Skin of body (tissue), 2 donors: ENCODE results near the gene SAMD4A. TPM values are rescaled to one million over a fixed set of nuclear protein-coding genes. Genes with fewer than 3 reads are reported as not detected.

Experiments
- DNase-seq: peaks from one replicate; lab custom pipeline; 2025; lab: John Stamatoyannopoulos, UW
- total RNA-seq: library from RNA; depleted of rRNA; stranded (reverse); fragments of >200 nt; gene quantifications from one replicate; pipeline ENCODE4 v1.2.3, GENCODE V29; 2014

The SAMD4A gene
- total RNA-seq, 1 donor from 2014 or later: 41.9 TPM

DNA sequence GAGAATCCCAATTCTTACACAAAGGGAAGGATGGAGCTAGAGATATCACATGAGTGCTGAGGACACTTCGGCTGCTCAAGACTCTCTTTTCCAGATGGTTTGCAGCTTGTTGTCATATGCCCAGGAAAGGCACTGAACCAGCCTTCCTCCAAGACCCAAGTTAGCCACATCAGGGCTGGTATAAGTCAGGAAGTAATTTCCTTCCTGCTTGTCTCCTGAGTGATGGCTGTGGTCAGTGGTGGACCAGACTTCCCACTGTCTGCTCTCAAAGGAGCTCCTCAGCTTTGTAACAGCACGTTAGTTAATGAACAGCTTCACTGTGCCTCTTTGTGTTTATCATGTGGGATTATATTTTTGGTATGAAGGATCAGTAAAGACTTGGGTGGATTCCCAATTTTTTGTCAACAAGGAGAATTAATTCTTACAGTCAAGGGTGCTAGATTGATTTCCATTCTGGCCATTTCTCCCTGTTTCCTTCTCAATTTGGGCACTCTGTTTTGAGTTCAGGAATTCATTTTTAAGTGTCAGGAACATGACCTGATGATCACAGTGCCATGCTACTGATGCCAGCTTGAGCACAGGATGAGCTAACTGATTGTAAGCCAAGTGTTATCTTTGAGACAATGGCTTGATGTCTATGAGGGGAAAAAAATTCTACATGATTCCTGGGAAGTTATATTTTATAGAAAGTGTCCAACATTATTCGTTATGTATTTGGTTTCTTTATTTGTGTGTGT, 189.9 kb downstream of the SAMD4A start:
- no peak for DNase-seq

DNA sequence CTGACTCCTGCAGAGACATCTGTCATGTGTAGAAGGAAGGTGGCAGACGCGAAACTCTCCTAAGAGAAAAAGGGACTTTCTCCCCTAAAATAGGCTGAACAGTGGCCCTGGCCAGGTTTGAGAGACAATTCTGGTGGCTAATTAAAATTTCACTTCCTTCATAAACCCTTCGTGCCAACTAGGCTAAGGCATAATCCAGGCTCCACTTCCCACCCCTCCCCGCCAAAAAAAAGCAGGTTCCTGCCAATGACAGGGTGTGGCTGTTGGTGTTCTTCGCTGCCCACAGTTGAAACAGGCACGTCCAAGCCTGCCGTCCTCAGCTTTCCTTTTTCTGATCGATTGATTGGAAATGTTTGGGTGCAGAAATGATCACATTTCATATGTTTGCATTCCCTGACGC, 191.1 kb downstream of the SAMD4A start:
- DNase-seq: no peak

DNA sequence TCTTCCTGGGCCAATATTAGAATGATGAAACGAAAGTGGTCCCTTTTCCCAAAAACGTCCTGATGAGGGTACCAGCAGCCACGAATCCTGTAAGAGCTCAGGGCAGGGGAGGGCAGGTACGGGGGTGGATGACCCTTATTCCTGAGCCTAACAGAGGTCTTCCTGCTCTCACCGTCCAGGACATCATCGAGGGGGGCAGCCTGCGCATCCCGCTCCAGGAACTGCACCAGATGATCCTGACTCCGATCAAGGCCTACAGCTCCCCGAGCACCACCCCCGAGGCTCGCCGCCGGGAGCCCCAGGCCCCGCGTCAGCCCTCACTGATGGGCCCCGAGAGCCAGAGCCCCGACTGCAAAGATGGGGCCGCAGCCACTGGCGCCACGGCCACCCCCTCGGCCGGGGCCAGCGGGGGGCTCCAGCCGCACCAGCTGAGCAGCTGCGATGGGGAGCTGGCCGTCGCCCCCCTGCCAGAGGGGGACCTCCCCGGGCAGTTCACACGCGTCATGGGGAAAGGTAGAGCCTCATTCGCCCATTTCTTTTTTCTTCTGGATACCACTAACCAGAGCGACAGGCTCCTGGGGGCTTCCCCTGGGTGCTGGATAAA, 193.2 kb downstream of the SAMD4A start:
- no peak for DNase-seq

DNA sequence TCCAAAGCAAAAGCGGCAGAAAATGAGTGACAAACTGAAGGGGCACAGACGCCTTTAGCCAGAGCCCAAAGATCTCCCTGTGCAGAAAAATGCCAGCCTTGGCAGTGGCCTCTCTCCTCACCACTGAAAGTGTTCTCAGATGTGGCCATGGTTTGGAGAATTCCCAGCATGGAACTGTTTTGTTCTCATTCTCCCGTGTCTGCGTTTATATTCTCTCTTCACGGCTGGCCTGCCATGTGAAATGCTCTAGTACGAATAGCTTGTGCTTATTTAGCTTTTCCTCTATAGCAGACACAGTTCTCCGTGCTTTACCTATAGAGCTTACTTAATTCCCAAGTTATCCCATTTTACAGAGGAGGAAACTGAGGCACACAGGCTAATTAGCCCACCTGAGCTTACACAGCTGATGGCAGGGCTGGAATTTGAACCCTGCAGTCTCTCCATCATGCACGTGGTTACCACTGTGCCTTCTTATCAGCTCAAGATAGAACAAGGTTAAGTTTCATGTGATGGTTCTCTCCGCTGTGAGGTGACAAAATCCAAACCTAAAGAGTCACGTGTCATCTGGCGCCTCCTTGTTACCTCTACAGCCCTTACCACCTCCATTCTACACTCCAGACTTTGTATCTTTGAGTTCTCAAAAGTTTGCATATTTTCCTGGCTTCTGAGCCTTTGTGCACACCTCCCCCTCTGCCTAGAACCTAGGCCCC, 194.1 kb downstream of the SAMD4A start:
- no peak for DNase-seq

DNA sequence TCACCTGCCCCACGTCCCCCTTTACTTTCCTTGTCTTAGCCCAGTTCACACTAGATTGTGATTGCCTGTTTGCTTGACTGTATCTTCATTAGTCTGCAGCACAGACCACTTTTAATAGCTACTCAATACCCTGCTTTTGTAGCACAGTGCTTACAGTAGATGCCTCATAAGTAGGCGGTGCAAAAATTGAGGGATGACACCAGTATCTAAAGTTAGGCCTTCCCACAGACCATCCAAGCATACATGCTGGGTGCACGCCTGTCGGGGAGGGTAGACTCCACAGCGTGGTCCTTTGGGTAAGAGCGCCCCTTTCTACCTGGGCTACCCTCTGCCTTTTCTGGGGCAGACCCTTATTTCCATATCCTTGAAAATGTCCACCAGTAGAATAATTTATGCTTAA, 194.9 kb downstream of the SAMD4A start:
- DNase-seq: no peak

DNA sequence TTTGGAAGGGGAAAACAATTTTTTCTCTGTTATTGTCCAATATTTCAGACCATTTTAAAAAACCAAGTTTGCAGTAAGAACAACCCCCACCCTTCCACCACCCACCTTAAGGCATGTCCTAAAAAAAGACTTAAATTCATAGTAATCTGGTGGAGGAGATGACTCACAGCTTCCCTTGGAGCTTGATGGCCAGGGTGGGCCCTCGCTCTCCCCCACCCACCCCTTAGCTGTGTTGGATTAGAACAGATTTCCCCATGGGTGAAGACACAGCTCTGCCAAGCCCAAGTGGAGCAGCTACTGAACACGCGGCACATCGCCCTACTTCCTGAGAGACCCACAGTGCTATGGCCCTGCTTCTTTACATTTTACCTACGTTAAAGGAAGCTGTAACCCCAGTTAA, 195.4 kb downstream of the SAMD4A start:
- no peak for DNase-seq

DNA sequence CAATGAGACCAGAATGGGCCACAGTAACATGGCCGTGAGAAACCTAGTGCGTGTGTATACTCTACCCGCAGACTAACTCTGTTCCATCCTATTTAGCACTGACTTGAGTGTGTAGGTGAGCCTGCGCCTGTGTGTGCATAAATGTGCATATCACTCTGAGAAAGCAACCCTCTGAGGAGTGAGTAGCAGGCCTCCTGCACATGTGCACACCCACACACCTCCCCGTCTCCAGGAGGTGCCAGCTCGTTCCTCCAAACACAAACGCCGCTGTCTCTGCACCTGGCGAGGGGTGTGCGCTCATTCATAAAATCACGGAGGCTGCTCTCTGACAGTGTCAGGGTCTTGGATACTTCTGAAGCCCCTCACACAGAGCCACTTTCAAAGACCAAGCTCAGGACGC, 196.8 kb downstream of the SAMD4A start:
- no peak for DNase-seq

DNA sequence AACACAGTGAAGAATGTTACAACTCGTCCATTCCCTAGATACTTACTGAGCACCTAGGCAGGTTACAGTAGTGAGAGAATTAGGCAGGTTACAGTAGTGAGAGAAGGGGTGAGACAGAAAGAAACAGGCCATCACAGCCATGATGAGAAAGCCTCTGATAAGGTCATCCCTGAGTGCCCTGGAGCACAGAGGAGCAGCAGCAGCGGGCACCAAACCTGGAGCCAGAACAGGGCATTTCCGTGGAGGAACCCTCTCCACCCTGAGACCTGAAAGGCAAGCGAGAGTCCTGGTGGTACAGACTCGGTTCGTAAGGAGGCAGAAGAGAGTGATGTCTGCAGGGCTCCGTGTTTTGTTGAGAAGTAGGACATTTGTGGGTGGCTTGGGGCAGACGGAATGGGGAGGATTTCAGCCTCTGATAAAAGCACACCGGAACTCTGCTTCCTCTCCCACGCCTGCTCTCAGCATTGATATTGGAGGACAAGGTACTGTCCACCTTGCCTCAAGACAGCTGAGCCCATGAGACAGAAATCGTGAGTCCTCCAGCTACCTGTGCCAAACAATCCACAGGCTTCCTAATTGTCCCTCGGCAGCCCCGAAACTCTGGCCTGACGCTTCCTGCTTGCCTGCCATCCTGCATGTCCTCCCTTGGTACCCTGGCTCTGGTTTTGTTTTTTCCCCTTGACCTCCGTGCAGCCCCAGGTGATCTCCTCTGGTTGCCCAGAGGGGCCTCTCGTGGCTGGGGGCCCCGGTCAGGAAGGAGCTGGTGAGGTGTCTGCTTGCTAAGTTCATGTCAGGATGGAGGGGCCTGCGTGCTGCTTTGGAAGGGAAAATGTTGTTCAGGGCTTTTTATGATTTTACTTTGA, 199.6 kb downstream of the SAMD4A start:
- no peak for DNase-seq

DNA sequence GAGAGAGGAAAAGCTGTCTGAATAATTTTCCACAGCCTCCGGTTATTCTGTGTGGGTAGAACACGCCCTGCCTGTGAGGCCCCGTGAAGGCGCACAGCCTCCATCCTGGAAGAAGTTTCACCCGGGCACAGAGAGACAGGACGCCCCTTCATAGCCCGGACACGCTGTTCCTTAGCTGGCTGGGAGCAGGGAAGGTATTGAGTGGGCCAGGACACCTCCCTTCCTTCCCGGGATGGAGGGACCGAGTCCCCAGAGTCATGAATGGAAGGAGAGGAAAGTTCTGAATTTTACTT, 200.2 kb downstream of the SAMD4A start:
- no peak for DNase-seq

DNA sequence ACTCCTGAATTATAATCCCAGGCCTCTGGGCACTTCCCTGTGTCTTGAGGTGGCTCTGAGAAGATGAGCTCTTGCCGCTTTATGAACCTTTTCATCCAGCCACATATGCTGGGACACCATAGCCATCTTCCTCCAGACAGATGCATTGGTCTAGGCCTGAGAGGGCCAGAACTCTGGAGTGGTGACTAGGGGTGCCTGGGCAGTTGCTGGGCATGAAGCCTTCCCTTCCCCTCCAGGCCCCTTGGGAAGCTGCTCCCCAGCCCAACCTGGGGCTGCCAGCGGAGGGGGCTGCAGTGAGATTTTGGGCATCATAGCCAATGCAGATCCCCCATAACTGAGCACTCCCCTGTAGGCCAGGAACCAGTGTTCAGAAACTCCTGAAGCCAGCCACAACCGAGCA, 200.5 kb downstream of the SAMD4A start:
- no peak for DNase-seq

DNA sequence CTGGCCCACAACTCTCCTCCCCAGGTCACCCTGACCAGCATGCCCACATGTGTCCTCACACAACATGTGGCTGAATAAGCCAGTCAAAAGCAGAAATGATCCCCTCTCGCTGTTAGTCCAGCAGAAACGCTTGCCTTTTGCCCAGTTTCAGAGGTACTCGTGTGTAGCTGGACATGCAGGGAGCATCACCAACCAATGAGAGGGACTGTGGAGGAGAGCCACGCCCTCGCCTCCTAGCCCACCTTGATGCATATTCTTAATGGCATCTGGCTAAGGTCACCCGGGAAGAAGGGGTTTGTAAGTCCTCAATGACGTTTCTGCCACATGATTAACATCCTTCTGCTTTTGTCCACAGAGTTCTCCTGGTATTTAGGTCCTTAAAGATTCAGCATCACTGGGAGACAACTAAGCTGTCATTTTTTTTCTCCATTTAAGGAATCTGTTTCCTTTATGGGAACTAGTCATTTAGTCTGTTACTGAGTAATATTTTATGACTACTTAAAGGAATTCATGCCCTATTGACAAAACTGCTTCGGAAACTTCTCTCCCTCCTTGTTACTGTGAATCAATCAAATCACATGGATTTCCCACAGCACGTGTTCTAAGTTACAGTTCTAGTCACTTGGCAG, 201.7 kb downstream of the SAMD4A start:
- DNase-seq: no peak

DNA sequence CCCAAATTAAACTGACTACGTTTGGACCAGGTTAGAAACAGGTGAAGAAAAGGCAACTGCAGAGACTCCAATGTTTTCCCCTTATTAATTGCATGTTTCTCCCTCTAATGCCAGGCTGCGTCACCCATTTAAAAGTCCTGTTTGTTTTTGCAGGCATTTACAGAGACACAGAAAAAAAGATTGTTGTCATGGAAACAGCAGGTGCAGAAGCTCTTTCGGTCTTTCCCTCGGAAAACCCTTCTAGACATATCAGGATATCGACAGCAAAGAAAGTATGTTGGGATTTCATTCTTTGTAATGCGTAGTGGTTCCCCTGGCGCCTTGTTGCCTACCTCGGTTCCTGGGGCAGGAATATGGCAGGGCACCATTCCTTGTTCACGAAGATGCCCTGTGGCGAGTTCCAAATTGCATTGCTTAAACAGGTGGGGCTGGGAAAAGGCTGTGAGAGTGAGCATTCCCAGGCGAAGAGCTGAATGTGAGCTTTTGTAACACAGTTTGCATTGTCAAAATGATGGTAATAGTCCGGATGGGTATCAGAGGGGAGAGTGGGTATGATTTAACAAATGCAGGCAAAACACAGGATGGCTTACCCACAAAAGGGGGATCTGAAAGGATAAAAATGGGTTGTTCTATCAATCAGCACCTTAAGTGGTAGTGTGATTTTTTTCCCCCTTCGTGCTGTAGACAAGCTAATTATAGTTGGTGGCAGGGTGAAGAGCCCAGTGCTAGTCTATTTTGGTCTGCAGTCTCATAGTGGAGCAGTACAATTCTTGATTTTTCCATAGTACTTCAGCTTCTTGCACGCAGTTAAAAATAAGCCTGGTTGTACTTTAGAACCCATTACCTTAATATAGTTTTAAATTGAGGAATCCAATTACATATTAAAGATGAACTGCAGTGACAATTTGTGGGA, 203.3 kb downstream of the SAMD4A start:
- no peak for DNase-seq

DNA sequence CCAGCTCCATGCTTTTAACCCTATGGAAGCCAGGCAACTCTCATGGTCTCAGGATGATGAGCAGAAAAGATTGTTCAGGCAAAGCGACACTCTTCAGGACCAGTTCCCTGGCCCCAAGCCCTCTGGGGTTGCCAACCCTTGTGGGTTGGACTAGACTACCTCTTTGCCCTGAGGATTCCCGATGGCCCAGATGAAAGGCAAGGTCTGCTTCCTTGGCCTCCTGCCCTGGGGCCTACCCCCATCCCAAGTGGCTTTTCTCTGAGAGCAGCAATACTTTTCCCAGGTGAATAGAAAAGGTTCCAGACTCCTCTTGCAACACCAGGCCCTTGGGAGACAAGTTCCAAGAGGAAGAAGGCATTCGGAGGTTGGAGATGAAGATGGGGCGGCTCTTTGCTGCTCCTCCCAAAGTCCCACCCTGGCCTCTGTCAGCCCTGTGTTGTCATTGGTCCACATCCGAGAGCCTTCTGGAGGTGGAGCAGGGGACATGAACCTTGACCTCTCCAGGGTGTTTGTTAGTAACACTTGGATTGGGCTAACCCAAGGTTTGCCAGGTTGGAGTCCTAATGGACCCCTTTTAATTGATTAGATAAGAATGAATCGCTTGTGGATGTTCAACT, 204.6 kb downstream of the SAMD4A start:
- no peak for DNase-seq

DNA sequence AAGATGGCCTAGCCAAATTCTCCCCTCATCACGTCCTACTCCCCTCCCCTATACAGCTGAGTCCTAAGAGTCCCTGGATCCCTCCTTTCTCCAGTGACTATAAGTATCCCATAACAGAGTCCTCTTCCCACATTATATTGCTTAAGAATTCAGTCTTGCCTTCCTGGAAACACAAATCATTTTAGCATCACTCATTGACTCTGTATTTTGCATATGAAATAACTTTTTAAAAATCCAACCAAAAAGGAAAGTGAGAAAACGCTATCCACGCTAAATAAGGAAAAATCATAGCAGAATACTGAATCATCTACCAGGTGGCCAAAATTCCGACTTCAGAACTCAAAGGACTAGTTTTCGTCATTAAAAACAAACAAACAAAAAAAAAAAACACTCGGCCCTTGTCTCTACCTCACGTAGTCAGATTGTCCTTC, 205.5 kb downstream of the SAMD4A start:
- no peak for DNase-seq

DNA sequence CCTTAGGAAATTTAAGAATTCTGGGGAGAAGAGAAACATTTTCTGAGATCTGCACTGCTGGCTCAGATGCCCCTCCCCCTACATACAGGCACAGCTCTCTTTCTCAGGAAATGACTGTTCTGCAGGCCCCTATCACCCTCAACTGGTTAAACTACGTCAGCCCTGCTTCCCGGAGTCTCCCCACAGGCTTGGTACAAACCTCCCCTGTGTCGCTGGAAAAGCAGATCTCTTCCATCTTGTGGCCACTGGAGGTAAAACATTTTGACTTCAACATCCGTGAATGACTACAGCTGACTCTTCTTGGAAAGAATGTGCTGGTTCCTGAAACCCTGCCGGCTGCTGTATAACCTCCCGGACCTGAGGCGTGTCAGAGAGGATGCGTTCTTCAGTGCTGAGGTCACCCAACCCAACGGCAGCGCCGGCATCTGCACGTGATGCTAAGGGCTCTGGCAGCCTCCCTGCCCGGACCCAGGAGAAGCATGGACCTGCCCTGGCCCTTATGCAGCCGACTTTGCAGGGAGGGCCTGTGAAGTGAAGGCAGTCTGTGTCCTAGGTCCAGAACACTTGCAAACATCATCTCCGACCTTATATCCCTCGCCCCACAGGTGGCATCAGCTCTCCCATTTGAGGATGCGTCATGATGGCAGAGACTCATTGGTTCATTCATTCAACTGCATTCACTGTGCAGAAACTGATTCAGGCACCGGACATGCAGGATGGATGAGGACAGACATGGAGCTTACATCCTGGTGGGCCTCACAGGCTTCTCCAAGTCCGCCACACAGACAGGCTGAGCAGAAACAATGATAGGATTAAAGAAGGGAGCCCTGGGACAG, 206.5 kb downstream of the SAMD4A start:
- peak; percentile 97 for DNase-seq

DNA sequence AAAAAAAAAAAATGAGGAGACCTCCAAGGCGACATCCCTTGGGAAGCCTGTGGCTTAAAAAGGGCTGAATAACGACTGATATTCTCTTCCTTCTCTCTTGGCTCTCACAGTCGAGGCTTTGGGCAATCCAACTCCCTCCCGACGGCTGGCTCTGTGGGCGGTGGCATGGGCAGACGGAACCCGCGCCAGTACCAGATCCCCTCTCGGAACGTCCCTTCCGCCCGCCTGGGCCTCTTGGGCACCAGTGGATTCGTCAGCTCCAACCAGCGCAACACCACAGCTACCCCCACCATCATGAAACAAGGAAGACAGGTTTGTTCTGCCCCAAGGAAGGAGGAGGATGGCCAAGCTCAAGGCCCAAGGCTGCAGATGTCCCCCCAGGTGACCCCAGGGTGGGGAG, 207.9 kb downstream of the SAMD4A start:
- DNase-seq: no peak

DNA sequence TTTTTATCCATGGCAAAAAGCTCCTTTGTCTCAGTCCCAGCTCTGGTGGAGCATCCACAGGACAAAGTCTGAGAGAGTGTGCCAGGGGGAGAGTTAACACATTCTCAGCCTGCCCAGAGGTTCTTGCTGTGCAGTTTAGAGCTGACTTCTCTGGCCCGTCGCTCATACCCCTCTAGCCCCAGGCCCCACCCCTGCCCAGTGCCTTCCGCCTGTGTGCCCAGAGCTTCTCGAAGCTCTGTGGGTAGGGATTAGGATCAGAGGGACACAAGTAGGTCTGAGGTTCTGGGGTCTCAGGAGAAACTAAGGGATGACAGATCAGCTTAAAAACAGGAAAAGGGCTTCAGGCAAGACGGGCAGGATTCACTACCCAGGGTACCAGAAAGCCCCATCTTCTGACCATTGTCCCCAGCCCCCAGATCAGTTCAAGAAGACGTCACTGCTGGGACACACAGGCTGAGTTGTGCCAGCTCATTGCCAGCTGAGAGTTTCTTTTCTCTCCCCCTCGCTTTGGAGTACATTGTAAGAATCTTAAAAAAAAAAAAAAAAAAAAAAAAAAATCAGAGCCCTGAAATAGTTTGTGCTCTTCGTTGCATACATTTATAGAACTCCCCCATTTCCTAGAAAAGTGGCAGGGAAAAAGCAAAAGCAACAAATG, 208.7 kb downstream of the SAMD4A start:
- DNase-seq: no peak

DNA sequence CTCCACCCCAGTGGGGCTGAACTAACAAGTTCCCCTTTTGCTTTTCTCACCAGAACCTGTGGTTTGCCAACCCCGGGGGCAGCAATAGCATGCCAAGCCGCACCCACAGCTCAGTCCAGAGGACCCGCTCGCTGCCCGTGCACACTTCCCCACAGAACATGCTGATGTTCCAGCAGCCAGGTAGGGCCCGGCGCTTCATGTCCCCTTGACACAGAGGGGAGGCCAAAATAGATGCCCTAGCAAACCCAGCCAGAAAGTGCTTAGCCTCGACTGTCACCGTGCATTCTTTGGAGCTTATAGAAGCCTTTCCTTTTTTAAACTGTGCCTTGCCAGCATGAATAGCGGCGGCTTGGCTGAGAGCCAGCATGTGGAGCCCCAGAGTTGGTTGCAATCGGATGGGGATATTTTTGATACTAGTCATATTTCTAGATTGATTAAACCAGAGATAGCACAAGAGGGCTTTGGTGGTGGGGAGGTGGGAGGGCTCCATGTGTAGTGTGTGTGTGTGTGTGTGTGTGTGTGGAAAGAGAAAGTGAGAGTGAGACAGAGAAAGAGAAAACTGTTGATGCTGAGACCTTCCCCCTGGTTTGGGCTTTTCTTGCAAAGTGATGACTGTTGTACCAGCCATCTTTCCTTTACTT, 209.6 kb downstream of the SAMD4A start:
- DNase-seq: peak; percentile 1
